Liver (tissue), 9 donors: ENCODE data around the gene PRC1. TPM values are rescaled to one million over a fixed set of nuclear protein-coding genes. Genes with fewer than 3 reads are reported as not detected.

ENCODE experiments used
- DNase-seq: peaks from one replicate; pipeline ENCODE4 v3.0.0-alpha.2; 2017; ENCODE audit warnings: low spot score
- H3K27ac ChIP-seq, 2 donors: one replicate each; pipeline ENCODE4 v1.7.0; 2013; ENCODE audit warnings: inconsistent platforms in 2 of 2, low read length in 2 of 2, control low read depth in 1 of 2, low read depth in 1 of 2, mild to moderate bottlenecking in 1 of 2
- H3K27me3 ChIP-seq, 4 donors: one replicate each; pipeline versions ENCODE4 v1.6.1 to v1.7.0; 2013; ENCODE audit warnings: low read length in 3 of 4, inconsistent platforms in 1 of 4, mild to moderate bottlenecking in 1 of 4, moderate library complexity in 1 of 4; ENCODE audit not compliant: control insufficient read depth in 4 of 4, insufficient read depth in 4 of 4
- H3K36me3 ChIP-seq, 4 donors: one replicate each; pipeline versions ENCODE4 v1.6.1 to v1.7.0; 2013; ENCODE audit warnings: low read length in 3 of 4, mild to moderate bottlenecking in 3 of 4, low read depth in 1 of 4, moderate library complexity in 1 of 4; ENCODE audit not compliant: control insufficient read depth in 4 of 4, insufficient read depth in 3 of 4
- H3K4me1 ChIP-seq, 4 donors: one replicate each; pipeline versions ENCODE4 v1.6.1 to v1.7.0; 2013; ENCODE audit warnings: low read length in 3 of 4, mild to moderate bottlenecking in 3 of 4, moderate library complexity in 1 of 4; ENCODE audit not compliant: control insufficient read depth in 4 of 4, insufficient read depth in 4 of 4
- H3K4me3 ChIP-seq, 3 donors: one replicate each; pipeline versions ENCODE4 v1.6.1 to v1.7.0; 2013; ENCODE audit warnings: low read length in 3 of 3, control low read depth in 1 of 3, low read depth in 1 of 3, mild to moderate bottlenecking in 1 of 3
- H3K9ac ChIP-seq, 2 donors: one replicate each; pipeline ENCODE4 v1.7.0; 2013; ENCODE audit warnings: low read length in 2 of 2, mild to moderate bottlenecking in 2 of 2, moderate library complexity in 2 of 2, control low read depth in 1 of 2, low read depth in 1 of 2
- H3K9me3 ChIP-seq, 4 donors: one replicate each; pipeline versions ENCODE4 v1.6.1 to v1.7.0; 2013; ENCODE audit warnings: low read length in 3 of 4; ENCODE audit not compliant: control insufficient read depth in 4 of 4
- ATF3 ChIP-seq: IDR thresholded peaks from 2 replicates; pipeline ENCODE4 v1.6.1; 2016; ENCODE audit warnings: antibody characterized with exemption
- CTCF ChIP-seq: fragments of 150-350 bp; IDR thresholded peaks from 2 replicates; pipeline ENCODE4 v1.5.1; 2017; ENCODE audit warnings: improper control_type of control experiment, low read depth, low read length; ENCODE audit not compliant: missing input control
- EGR1 ChIP-seq, 2 donors: IDR thresholded peaks; 2 replicates each; pipeline ENCODE4 v1.6.1; 2016 to 2018; ENCODE audit warnings: antibody characterized with exemption in 2 of 2, low read depth in 2 of 2
- FOXA1 ChIP-seq: IDR thresholded peaks from 2 replicates; pipeline ENCODE4 v1.6.1; 2016; ENCODE audit warnings: antibody characterized with exemption
- FOXA2 ChIP-seq: IDR thresholded peaks from 2 replicates; pipeline ENCODE4 v1.6.1; 2016; ENCODE audit warnings: antibody characterized with exemption
- GABPA ChIP-seq, 2 donors: IDR thresholded peaks in 1 of 2; conservative IDR thresholded peaks in 1 of 2; 2 replicates each; pipeline ENCODE4 v1.6.1; 2016; ENCODE audit warnings: antibody characterized with exemption in 2 of 2, mild to moderate bottlenecking in 1 of 2, moderate library complexity in 1 of 2
- HNF4A ChIP-seq, 2 donors: conservative IDR thresholded peaks; 2 replicates each; pipeline ENCODE4 v1.6.1; 2016; ENCODE audit warnings: antibody characterized with exemption in 2 of 2, mild to moderate bottlenecking in 2 of 2
- JUND ChIP-seq, 2 donors: IDR thresholded peaks; 2 replicates each; pipeline ENCODE4 v1.6.1; 2016; ENCODE audit warnings: antibody characterized with exemption in 2 of 2
- MAX ChIP-seq: IDR thresholded peaks from 2 replicates; pipeline ENCODE4 v1.6.1; 2016; ENCODE audit warnings: antibody characterized with exemption
- NR2F2 ChIP-seq: IDR thresholded peaks from 2 replicates; pipeline ENCODE4 v1.6.1; 2016; ENCODE audit warnings: antibody characterized with exemption
- RAD21 ChIP-seq, 2 donors: IDR thresholded peaks; 2 replicates each; pipeline ENCODE4 v1.6.1; 2016; ENCODE audit warnings: antibody characterized with exemption in 2 of 2, mild to moderate bottlenecking in 2 of 2
- REST ChIP-seq: IDR thresholded peaks from 2 replicates; pipeline ENCODE4 v1.6.1; 2016; ENCODE audit warnings: antibody characterized with exemption, mild to moderate bottlenecking
- RXRA ChIP-seq, 2 donors: IDR thresholded peaks; 2 replicates each; pipeline ENCODE4 v1.6.1; 2017 to 2018; ENCODE audit warnings: antibody characterized with exemption in 2 of 2, mild to moderate bottlenecking in 1 of 2
- SP1 ChIP-seq: IDR thresholded peaks from 2 replicates; pipeline ENCODE4 v1.6.1; 2018; ENCODE audit warnings: antibody characterized with exemption, mild to moderate bottlenecking
- TAF1 ChIP-seq: conservative IDR thresholded peaks from 2 replicates; pipeline ENCODE4 v1.6.1; 2016; ENCODE audit warnings: antibody characterized with exemption, mild to moderate bottlenecking
- YY1 ChIP-seq: IDR thresholded peaks from 2 replicates; pipeline ENCODE4 v1.6.1; 2016; ENCODE audit warnings: antibody characterized with exemption, mild to moderate bottlenecking
- ZBTB33 ChIP-seq: IDR thresholded peaks from 2 replicates; pipeline ENCODE4 v1.6.1; 2016; ENCODE audit warnings: antibody characterized with exemption
- WGBS: extraction: QIAGEN DNeasy Blood & Tissue Kit; methylation state at CpG from one replicate; pipeline ENCODE4 v1.1.7; 2013; 5-methylcytosine and 5-hydroxymethylcytosine counted together
- polyA plus RNA-seq, 2 donors: library from polyadenylated mRNA; stranded (reverse) in 1 of 2; unstranded in 1 of 2; fragments of 200-250 nt in 1 of 2; fragments of >200 nt in 1 of 2; fragmentation: Nextera tagmentation in 1 of 2; extraction: Ambion mirVana in 1 of 2; gene quantifications; one replicate each; pipeline versions ENCODE4 v1.2.1 to v1.2.3, GENCODE V29; 2013 to 2015
- total RNA-seq, 2 donors: library from RNA; depleted of rRNA; stranded (reverse); fragments of >200 nt; gene quantifications; one replicate each; pipeline ENCODE4 v1.2.3, GENCODE V29; 2014
- donor health status: healthy.
- donor health status: healthy.
- donor health status: healthy.
- donor health status: healthy.
- donor health status: healthy.

Gene PRC1
- total and polyA plus RNA-seq, 4 donors = 2.1 to 128 (median 5.6) TPM

- no peak overlapping the region for H3K27ac ChIP-seq
- no peak for TF ChIP-seq SP1
- no peak for TF ChIP-seq ZBTB33
- no peak for TF ChIP-seq JUND (IDR thresholded peaks at IDR 0.05)
- TF ChIP-seq RXRA (IDR thresholded peaks at IDR 0.05) = no peak
- no peak for TF ChIP-seq YY1
- TF ChIP-seq NR2F2 = no peak
- TF ChIP-seq CTCF = no peak
- no peak for TF ChIP-seq REST
- no peak for TF ChIP-seq RAD21 (IDR thresholded peaks at IDR 0.05)
- no peak for TF ChIP-seq EGR1 (IDR thresholded peaks at IDR 0.05; ENCODE audit: low read depth in 2 of 2)
- no peak for TF ChIP-seq FOXA2
- no peak for TF ChIP-seq MAX
- TF ChIP-seq GABPA (IDR thresholded peaks at IDR 0.05 in 1 of 2, conservative IDR thresholded peaks at IDR 0.05 in 1 of 2) = no peak
- TF ChIP-seq FOXA1 = no peak
- no peak for TF ChIP-seq TAF1
- TF ChIP-seq ATF3 = no peak
- TF ChIP-seq HNF4A (conservative IDR thresholded peaks at IDR 0.05) = no peak
- H3K27me3 ChIP-seq = no peaks in the 10 kb centered on the region
- no peak overlapping the region for H3K9ac ChIP-seq
- WGBS = 91% methylated on average over 11 of the region's 11 CpGs
- H3K36me3 ChIP-seq = no peaks in the 10 kb centered on the region
- H3K4me1 ChIP-seq = no peaks in the 10 kb centered on the region
- H3K9me3 ChIP-seq = no peaks in the 10 kb centered on the region
- no peak for DNase-seq
- no peak overlapping the region for H3K4me3 ChIP-seq
Measured at GRCh38 chr15:91043202-91043874, 49.0 kb upstream of the PRC1 start.
